ENCODE data around the gene TRIM33.

GRCh38 chr1:114508386-114508898, 2.6 kb downstream of the TRIM33 start:
- no peak for TF ChIP-seq POLR2A (IDR thresholded peaks at IDR 0.05)
- no peak for TF ChIP-seq CTCF (IDR thresholded peaks at IDR 0.05 in 4 of 5, conservative IDR thresholded peaks at IDR 0.05 in 1 of 5)
